ENCODE measurements around the gene MORN2. TPM values are rescaled to one million over a fixed set of nuclear protein-coding genes. Genes with fewer than 3 reads are reported as not detected.

Gene MORN2
- total and polyA plus RNA-seq, 2 of the 4 experiments (the other 2 are of a cell fraction) = 13.1 to 16.5 TPM

GRCh38 chr2:38886063-38886462 lies 10.3 kb downstream of the MORN2 start:
- Histone ChIP-seq H3K4ac (ENCODE audit: low read depth, low read length) (no peak overlapping the region), H3K36me3 (ENCODE audit: control insufficient read depth, insufficient read depth, low read length) (no peaks in the 10 kb centered on the region), H3K18ac (ENCODE audit: low read depth, low read length) (no peak overlapping the region), H3K4me2 (ENCODE audit: low read depth, low read length) (no peak overlapping the region), H3K9ac (ENCODE audit: low read depth, low read length) (no peak overlapping the region), H4K91ac (ENCODE audit: insufficient read depth, low read depth, low read length) (no peak overlapping the region), H2BK5ac (ENCODE audit: low read depth, low read length, poor library complexity, severe bottlenecking) (no peak overlapping the region), H3K9me1 (ENCODE audit: insufficient read depth, low read length) (no peaks in the 10 kb centered on the region), H4K8ac (ENCODE audit: low read depth in 2 of 2, low read length in 2 of 2) (no peak overlapping the region), H3K4me3 (ENCODE audit: insufficient read depth, low read depth, low read length) (no peak overlapping the region), H3K56ac (ENCODE audit: extremely low read depth, insufficient read depth, low read length) (no peak overlapping the region), H4K5ac (ENCODE audit: low read depth, low read length) (no peak overlapping the region), H3K27ac (ENCODE audit: insufficient read depth, low read length) (no peak overlapping the region), H3K79me1 (ENCODE audit: low read depth in 1 of 2, low read length in 2 of 2) (no peaks in the 10 kb centered on the region), H3K27me3 (ENCODE audit: control insufficient read depth, insufficient read depth, low read length) (no peaks in the 10 kb centered on the region), H2AK9ac (replicated peaks; ENCODE audit: low read depth, low read length, poor library complexity) (no peak overlapping the region), H3K9me3 (ENCODE audit: control insufficient read depth, insufficient read depth, low read length) (no peaks in the 10 kb centered on the region; the same call in 1 of the 2 replicates), H3K14ac (replicated peaks; ENCODE audit: low read depth, low read length) (no peak overlapping the region), H2AFZ (replicated peaks; ENCODE audit: low read length, poor library complexity) (no peak overlapping the region), H3K4me1 (ENCODE audit: control insufficient read depth, insufficient read depth, low read length) (no peaks in the 10 kb centered on the region), H2BK15ac (ENCODE audit: low read depth, low read length) (no peak overlapping the region), H2AK5ac (ENCODE audit: low read depth, low read length) (no peak overlapping the region), H4K20me1 (ENCODE audit: insufficient read depth, low read length) (no peaks in the 10 kb centered on the region), H3K23ac (ENCODE audit: low read depth, low read length) (no peak overlapping the region), H2BK120ac (ENCODE audit: low read depth, low read length) (no peak overlapping the region), H2BK20ac (ENCODE audit: low read depth, low read length) (no peak overlapping the region)
- dilution Hi-C loops (cut with HindIII; ENCODE audit: low sequenced_read_pairs, unreplicated experiment) (no loop called here), intact Hi-C loops (cut with micrococcal nuclease) (no loop called here), in situ Hi-C loops (cut with MboI; ENCODE audit: low sequenced_read_pairs) (no loop called here)
- CTCF ChIA-PET = no interaction called here
- no peak for TF ChIP-seq ELK1 (IDR thresholded peaks at IDR 0.05; ENCODE audit: borderline replicate concordance, low read depth, low read length)
- TF ChIP-seq CHD1 (IDR thresholded peaks at IDR 0.05; ENCODE audit: low read depth, low read length) = no peak
- no peak for TF ChIP-seq SMC3 (IDR thresholded peaks at IDR 0.05; ENCODE audit: low read depth, low read length)
- no peak for TF ChIP-seq CTCF (conservative IDR thresholded peaks at IDR 0.05; ENCODE audit: low read depth, low read length)
- no peak for TF ChIP-seq FOS (IDR thresholded peaks at IDR 0.05; ENCODE audit: low read depth, low read length)
- TF ChIP-seq NFE2L2 (IDR thresholded peaks at IDR 0.05; ENCODE audit: low read depth, low read length) = no peak
- TF ChIP-seq MXI1 (IDR thresholded peaks at IDR 0.05; ENCODE audit: borderline replicate concordance, low read depth, low read length) = no peak
- TF ChIP-seq MAZ (IDR thresholded peaks at IDR 0.05; ENCODE audit: borderline replicate concordance, low read depth, low read length) = no peak
- TF ChIP-seq RFX5 (IDR thresholded peaks at IDR 0.05; ENCODE audit: low read depth, low read length) = no peak
- no peak for TF ChIP-seq RCOR1 (IDR thresholded peaks at IDR 0.05; ENCODE audit: insufficient replicate concordance, low read length)
- TF ChIP-seq BHLHE40 (IDR thresholded peaks at IDR 0.05; ENCODE audit: low read depth, low read length) = no peak
- no peak for TF ChIP-seq RAD21 (IDR thresholded peaks at IDR 0.05; ENCODE audit: low read length)
- TF ChIP-seq POLR2A (IDR thresholded peaks at IDR 0.05; ENCODE audit: low read depth, low read length) = no peak
- no peak for TF ChIP-seq MAFK (IDR thresholded peaks at IDR 0.05; ENCODE audit: low read depth, low read length)
- no peak for TF ChIP-seq USF2 (IDR thresholded peaks at IDR 0.05; ENCODE audit: low read depth, low read length)
- no peak for TF ChIP-seq CEBPB (IDR thresholded peaks at IDR 0.05; ENCODE audit: low read depth, low read length)
- DNase-seq = no peak
- POLR2A ChIA-PET (ENCODE audit: unreplicated experiment) = no interaction called here
- BruUV-seq (replicated peaks) = no TSS peak
- ATAC-seq (ENCODE audit: low read depth) = no peak

All from IMR-90 (cell line).